BE2C (cell line): ENCODE measurements around the gene RTN4RL2.

ENCODE experiments used
- DNase-seq: peaks from one replicate; pipeline ENCODE4 v3.0.0-alpha.2; 2020
- H3K27me3 ChIP-seq: fragments of 250-450 bp; sonication (Bioruptor Pico); 2 replicates; pipeline ENCODE4 v1.5.1; 2020; ENCODE audit warnings: mild to moderate bottlenecking
- H3K36me3 ChIP-seq: fragments of 250-450 bp; sonication (Bioruptor Pico); 2 replicates; pipeline ENCODE4 v1.5.1; 2020; ENCODE audit warnings: mild to moderate bottlenecking
- H3K4me1 ChIP-seq: fragments of 250-450 bp; sonication (Bioruptor Pico); 2 replicates; pipeline ENCODE4 v1.5.1; 2020
- H3K4me3 ChIP-seq: 2 replicates; pipeline ENCODE4 v1.5.1; 2011; ENCODE audit warnings: low read depth, low read length
- H3K9me3 ChIP-seq: fragments of 250-450 bp; sonication (Bioruptor Pico); 2 replicates; pipeline ENCODE4 v1.5.1; 2020
- TF ChIP-seq, protein P1 (sequence below): IDR thresholded peaks from 2 replicates; pipeline ENCODE4 v1.5.1; 2012; ENCODE audit warnings: mild to moderate bottlenecking, low read depth, low read length

RTN4RL2 gene

GRCh38 chr11:57521116-57521515 is 60.8 kb downstream of the RTN4RL2 start:
- H3K27me3 ChIP-seq = no peaks in the 10 kb centered on the region
- TF ChIP-seq, protein P1, sequence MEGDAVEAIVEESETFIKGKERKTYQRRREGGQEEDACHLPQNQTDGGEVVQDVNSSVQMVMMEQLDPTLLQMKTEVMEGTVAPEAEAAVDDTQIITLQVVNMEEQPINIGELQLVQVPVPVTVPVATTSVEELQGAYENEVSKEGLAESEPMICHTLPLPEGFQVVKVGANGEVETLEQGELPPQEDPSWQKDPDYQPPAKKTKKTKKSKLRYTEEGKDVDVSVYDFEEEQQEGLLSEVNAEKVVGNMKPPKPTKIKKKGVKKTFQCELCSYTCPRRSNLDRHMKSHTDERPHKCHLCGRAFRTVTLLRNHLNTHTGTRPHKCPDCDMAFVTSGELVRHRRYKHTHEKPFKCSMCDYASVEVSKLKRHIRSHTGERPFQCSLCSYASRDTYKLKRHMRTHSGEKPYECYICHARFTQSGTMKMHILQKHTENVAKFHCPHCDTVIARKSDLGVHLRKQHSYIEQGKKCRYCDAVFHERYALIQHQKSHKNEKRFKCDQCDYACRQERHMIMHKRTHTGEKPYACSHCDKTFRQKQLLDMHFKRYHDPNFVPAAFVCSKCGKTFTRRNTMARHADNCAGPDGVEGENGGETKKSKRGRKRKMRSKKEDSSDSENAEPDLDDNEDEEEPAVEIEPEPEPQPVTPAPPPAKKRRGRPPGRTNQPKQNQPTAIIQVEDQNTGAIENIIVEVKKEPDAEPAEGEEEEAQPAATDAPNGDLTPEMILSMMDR = no peak
- H3K9me3 ChIP-seq = no peaks in the 10 kb centered on the region
- DNase-seq = no peak
- no peaks in the 10 kb centered on the region for H3K36me3 ChIP-seq
- no peaks in the 10 kb centered on the region for H3K4me1 ChIP-seq
- H3K4me3 ChIP-seq = no peak overlapping the region

DNA sequence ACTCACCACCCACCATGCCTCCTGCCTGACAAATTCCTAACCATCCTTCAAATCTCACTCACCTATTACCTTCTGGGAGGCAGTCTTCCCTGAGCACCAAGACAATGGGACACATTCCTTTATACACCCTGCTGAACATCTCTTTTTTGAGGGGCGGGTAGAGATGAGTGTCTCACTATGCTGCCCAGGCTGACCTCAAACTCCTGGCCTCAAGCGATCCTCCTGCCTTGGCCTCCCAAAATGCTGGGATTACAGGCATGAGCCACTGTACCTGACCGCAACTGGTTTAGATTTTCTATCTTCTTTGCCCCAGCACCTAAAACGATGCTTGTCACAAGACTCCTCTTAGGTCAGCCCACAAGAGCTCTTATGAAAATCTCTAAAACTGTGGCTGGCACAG is 63.1 kb downstream of the RTN4RL2 start:
- Histone ChIP-seq H3K4me1 (no peaks in the 10 kb centered on the region), H3K27me3 (no peaks in the 10 kb centered on the region), H3K36me3 (no peaks in the 10 kb centered on the region), H3K4me3 (no peak overlapping the region), H3K9me3 (no peaks in the 10 kb centered on the region)
- DNase-seq = no peak
- TF ChIP-seq, protein P1 = no peak
